Fibroblast of skin of left biceps (primary cell): ENCODE results near the gene POLR2J3.
"Not testable (repeated sequence)": the region's sequence is repeated elsewhere in the genome, so short reads cannot be mapped to it uniquely, and the experiment has no call there.

ENCODE experiments used
- DNase-seq, 2 experiments: peaks; one replicate each; pipeline ENCODE4 v3.0.0-alpha.2; 2013; ENCODE audit warnings: low read depth in 2 of 2

POLR2J3 gene

DNA sequence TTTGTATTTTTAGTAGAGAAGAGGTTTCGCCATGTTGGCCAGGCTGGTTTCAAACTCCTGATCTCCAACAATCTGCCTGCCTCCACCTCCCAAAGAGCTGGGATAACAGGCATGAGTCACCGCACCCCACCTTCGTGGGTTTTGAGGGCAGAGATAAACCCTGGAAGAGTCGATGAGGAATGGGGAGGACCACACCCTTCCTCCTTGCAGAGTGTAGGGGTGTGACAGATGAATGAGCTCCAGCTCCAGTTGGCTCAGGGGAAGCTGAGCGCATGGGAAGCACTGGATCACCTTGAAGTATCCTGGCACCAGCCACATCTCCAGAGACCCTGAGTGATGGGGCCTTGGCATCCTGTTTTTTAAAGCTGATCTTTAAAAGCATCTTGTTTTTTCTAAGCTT is 11.1 kb upstream of the POLR2J3 start:
- DNase-seq, result not testable (repeated sequence)

DNA sequence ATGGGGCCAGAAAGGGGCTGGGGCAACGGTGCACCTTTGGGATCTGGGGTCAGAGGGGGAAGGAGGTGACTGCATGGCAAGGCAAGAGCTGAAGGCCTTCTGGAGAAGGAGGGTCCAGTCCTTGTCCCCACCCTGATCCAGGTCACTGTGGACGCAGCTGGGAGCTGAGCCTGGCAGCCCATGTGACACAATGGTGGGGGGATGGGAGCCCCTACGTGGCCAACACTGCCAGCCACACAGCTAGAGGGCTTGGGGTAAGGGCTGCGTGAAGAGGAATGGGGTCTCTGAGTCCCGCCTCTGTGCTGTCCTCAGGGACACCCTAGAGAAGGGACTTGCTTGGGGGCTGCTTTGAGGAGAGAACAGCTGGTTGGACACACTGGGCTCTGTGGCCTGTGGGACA is 9.3 kb upstream of the POLR2J3 start:
- DNase-seq, result not testable (repeated sequence)

DNA sequence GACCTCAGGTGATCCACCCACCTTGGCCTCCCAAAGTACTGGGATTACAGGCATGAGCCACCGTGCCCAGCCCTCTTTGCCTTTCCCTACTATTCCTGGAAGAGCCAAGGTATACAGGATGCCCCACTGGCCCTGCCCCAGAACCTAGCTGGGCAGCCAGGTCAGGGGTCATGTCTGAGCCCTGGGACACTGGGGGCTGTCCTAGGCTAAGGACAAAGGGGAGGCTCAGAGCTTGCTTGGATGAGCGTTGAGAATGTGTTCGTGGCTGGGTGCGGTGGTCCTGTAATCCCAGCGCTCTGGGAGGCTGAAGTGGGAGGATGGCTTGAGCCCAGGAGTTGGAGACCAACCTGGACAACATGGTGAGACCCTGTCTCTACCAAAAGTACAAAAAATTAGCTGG is 6.1 kb upstream of the POLR2J3 start:
- not testable (repeated sequence) for DNase-seq

DNA sequence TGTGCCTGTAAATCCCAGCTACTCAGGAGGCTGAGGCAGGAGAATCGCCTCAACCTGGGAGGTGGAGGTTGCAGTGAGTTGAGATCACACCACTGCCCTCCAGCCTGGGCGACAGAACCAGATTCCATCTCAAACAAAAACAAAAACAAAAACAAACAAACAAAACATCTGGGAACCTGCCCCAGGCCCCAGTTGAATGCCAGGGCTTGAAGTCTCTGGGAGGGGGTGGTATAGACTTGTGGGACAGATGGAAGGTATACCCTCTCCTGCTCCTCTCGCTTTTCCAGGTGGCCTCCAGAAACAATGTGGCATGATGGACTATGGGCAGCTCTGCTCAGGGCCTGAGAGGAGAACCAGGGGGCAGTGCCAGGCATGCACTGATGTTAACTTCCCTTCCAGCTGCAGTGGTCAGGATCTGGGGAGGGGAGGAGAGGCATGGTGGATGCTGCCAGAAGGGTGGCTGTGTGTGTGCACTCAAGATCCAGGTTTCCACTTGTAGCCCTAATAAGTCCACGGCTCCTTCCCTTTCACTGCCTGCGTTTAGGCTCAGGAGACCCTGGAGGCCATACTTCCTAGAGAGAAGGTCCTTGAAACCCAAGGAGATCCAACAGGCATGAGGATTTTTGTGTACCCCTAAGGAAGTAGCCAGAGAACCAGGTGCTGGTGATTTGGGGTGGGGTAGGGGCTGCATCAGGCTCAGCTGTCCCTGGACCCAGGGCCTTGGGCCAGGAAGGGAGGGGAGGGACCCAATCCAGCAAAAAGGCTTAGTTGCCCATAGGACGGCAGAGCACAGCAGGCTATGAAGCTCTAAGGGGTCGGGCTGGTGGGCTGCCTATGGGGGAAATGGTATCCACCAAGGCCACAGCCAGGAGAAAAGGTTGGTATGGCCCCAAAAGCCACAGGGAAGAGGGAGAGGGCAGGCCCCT is 5.2 kb upstream of the POLR2J3 start:
- not testable (repeated sequence) for DNase-seq

GRCh38 chr7:102576363-102576762 is 4.0 kb upstream of the POLR2J3 start:
- DNase-seq, result not testable (repeated sequence)

GRCh38 chr7:102574607-102575006 is 2.2 kb upstream of the POLR2J3 start:
- DNase-seq, result not testable (repeated sequence)

DNA sequence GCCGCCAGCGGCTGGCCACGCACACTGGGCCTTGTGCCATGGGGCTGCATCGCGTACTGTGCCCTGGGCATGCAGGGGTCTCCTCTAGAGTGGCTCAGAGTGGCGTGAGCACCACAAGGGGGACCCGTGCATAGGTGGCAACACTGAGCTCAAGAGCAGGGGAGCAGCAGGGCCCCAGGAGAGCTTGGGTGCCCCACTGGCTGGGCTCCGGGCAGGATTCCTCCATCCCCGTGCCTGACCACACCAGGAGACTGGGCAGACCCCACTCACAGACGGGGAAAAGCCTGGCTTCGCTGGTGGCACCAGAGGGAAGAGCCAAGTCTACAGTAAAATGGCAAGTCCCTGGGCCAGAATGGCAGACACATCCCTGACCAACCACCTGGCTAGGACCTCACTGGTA is 3.8 kb downstream of the POLR2J3 start:
- not testable (repeated sequence) for DNase-seq

DNA sequence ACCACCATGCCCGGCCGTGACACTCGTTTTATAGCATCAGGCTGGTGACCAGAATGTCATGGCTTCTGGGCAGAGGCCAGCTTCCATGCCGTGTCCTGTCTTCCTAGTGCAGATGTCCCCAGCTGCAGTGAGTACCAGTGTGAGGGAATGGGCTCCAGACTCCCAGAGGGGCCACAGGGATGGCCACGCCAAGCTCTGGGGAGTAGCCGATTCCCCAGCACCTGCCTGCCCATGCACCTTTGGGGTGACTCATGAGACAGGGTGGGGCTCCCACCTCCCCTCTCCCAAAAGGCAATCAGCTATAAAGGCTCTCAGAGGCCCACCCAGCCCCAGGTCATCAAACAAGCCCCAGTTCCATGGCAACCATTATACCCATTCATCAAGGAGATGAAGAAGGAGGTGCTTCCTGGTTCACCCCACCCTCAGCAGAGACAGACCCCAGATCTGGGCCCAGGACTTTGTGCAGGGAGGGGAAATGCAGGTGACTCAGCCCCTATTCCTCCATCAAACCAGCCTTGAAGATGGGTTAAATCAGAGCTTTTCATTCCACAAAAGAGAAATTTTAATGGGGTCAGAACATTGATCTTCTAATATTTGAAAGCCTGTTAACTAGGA is 21.5 kb downstream of the POLR2J3 start, which contains the start of gene SPDYE2:
SPDYE2 (plus strand) TSS at position 419 of the 615 bp plus-strand sequence. CDS start 2,030 bp downstream, outside the sequence.
- not testable (repeated sequence) for DNase-seq

DNA sequence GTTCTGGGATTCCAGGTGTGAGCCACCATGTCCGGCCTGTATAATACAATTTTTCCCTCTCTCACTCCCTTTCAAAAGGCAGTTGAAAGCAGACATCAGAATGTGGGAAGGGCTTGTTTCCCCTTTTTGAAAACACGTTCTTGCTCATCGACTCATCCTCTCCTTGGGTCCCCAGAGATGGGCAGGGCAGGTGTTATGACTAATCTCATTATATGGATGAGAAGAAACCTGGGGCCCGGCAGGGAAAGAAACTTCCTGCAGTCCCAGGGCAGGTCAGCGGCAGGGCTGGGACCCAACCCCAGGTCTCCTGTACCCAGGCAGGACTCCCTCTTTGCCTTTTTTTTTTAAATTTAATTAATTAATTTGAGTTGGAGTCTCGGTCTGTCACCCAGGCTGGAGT is 26.0 kb downstream of the POLR2J3 start:
- not testable (repeated sequence) for DNase-seq

DNA sequence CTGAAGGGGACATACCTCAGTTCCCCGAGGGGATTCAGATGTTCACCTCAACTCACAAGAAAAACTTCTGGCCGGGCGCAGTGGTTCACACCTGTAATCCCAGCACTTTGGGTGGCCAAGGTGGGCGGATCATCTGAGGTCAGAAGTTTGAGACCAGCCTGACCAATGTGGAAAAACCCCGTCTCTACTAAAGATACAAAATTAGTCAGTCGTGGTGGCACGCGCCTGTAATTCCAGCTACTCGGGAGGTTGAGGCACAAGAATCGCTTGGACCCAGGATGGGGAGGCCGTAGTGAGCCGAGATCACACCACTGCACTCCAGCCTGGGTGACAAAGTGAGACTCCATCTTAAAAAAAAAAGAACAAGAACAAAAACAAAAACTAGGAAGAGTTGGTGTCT is 27.1 kb downstream of the POLR2J3 start:
- DNase-seq, result not testable (repeated sequence)

- not testable (repeated sequence) for DNase-seq
These were observed 28.0 kb downstream of the POLR2J3 start for GRCh38 chr7:102544372-102544771.

- DNase-seq, result not testable (repeated sequence)
These were observed 28.8 kb downstream of the POLR2J3 start, which contains the start of gene UPK3BL2 for GRCh38 chr7:102543596-102543995. UPK3BL2 (minus strand) TSS chr7:102543696; CDS start chr7:102543636, 60 bp downstream.

DNA sequence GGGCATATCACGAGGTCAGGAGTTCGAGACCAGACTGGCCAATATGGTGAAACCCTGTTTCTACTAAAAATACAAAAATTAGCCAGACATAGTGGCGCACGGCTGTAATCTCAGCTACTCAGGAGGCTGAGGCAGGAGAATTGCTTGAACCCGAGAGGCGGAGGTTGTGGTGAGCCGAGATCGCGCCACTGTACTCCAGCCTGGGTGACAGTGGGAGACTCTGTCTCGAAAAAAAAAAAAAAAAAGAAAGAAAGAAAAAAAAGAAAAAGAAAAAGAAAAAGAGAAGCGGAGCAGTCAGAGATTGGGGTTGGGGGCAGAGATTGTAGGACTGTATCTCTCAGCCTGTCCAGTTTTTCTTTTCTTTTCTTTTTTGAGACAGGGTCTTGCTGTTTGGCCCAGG is 29.6 kb downstream of the POLR2J3 start:
- not testable (repeated sequence) for DNase-seq

GRCh38 chr7:102542083-102542482 is 30.3 kb downstream of the POLR2J3 start:
- DNase-seq, result not testable (repeated sequence)

GRCh38 chr7:102540604-102541003 is 31.8 kb downstream of the POLR2J3 start:
- not testable (repeated sequence) for DNase-seq

DNA sequence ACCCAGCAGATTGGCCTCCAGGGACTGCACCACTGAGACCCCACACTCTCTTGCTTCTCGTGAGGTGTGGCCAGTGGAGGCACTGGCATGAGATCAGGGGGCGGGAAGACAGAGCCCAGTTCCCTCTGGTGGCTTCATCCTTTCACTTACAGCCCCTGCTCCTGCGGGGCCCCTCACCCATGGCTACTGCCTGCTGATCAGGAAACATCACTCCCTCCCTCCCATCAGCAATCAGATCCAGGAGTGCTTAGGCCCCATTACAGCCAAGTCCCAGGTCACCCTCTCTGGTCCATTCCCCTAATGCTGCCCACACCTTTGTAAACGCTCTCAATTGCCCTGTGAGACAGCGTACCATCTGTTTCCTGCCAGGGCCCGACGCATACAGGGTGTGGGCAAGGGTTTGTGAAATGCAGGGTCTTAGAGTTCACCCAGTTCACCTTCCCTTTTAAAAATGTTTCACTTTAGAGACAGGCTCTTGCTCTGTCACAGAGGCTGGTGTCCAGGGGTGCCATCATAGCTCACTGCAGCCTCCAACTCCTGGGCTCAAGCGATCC is 37.2 kb downstream of the POLR2J3 start:
- DNase-seq, result not testable (repeated sequence)

DNA sequence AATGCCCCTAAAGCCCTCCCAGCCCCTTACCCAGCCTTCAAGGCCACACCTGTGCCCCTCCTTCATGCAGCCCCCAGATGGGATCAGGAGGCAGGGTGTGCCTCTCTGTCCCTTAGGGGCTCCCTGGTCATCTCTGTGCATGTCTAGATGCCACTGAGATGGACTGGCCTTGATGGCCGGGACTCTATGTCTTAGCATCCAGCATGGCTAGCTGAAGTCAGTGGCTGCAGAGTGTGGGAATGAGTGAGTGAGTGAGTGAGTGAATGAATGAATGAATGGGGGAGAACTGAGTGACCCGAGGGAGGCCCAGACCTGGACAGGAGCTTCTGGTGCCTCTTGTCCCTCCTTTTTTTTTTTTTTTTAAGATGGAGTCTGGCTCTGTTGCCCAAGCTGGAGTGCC is 40.3 kb downstream of the POLR2J3 start:
- DNase-seq, result not testable (repeated sequence)

DNA sequence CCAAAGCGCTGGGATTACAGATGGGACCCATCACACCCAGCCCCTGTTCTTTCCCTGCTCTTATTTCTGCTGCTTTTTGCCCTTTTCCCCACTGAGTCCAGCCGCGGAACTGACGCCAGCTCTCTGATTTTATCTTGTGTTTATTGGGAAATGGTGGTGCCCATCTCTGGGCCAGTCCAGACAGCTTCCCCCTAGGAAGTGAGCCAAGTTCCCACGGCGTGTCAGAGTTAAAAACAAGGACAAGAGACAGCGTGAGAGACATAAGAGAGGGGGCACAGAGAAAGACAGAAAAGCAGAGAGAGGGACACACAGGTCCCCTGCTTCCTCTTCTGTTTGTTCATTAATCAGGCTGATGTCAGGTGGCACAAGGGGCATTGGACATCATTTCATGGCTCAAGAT is 40.8 kb downstream of the POLR2J3 start:
- not testable (repeated sequence) for DNase-seq

GRCh38 chr7:102527822-102528793 is 44.3 kb downstream of the POLR2J3 start:
- DNase-seq, result not testable (repeated sequence)

DNA sequence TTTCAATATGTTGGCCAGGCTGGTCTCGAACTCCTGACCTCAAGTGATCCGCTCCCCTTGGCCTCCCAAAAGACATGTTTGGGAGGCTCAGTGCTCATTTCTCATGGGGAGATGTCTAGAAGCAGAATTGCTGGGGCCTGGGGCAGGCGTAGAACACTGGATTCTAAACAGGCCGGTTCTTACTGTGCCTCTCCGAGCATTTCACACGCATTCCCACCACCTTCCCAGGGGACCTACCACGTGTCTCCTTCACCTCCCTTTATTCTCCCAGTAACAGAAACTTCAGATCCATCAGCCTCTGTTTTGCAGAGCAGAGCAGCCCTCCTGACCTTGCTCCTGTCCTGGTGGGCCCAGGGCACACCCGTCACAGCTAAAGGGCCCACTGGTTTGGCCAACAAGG is 45.2 kb downstream of the POLR2J3 start:
- not testable (repeated sequence) for DNase-seq

GRCh38 chr7:102524803-102525202 is 47.6 kb downstream of the POLR2J3 start:
- not testable (repeated sequence) for DNase-seq
